ENCODE results near the gene PACRG.

Gene PACRG

DNA sequence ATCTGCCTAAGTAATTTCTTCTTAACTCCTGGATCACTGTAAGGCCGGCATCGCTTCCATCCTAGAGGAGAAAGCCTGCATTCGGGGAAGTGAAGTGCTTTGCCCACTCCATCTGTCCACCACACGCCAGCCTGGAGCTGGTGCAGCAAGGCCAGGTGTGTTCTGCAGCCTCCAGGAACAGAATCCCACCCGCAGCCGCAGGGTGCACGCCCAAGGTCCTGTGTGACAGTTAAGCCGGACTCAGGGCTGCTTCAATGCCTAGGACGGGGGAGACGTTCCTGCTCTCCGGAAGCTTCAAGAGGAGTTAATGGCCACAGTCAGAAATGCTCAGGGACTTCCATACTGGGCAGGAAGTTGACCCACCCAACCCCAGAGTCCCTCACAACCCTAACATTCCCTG lies 600.6 kb downstream of the PACRG start:
- TF ChIP-seq, protein P1, sequence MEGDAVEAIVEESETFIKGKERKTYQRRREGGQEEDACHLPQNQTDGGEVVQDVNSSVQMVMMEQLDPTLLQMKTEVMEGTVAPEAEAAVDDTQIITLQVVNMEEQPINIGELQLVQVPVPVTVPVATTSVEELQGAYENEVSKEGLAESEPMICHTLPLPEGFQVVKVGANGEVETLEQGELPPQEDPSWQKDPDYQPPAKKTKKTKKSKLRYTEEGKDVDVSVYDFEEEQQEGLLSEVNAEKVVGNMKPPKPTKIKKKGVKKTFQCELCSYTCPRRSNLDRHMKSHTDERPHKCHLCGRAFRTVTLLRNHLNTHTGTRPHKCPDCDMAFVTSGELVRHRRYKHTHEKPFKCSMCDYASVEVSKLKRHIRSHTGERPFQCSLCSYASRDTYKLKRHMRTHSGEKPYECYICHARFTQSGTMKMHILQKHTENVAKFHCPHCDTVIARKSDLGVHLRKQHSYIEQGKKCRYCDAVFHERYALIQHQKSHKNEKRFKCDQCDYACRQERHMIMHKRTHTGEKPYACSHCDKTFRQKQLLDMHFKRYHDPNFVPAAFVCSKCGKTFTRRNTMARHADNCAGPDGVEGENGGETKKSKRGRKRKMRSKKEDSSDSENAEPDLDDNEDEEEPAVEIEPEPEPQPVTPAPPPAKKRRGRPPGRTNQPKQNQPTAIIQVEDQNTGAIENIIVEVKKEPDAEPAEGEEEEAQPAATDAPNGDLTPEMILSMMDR (IDR thresholded peaks at IDR 0.05; ENCODE audit: extremely low read depth, insufficient read depth, missing control alignments) = no peak
- DNase-seq (ENCODE audit: low spot score) = no peak
- in situ Hi-C loops (cut with MboI; ENCODE audit: low pct_unique_long_range_greater_than_20kb, low sequenced_read_pairs, unreplicated experiment) = no loop called here

DNA sequence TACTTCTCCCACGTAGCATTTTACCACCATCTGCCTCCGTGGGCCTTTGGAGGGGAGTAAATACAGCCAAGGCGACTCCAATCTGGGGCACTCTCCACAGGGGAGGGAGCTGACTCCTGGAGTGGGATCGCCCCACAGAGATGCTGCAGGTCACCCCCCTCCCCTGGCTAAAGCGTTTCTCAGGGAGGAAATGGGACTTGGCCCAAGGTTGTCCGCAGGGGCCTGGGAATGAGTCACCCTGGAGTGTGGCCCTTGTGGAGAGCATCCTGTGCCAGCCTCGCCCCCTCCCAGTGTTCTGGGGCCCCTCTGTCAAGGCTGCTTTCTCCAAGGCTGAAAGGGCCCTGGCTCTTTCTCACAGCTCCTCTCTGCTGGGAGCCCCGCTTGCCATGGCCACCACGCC lies 602.2 kb downstream of the PACRG start:
- no peak for DNase-seq (ENCODE audit: low spot score)
- in situ Hi-C loops (cut with MboI; ENCODE audit: low pct_unique_long_range_greater_than_20kb, low sequenced_read_pairs, unreplicated experiment) = no loop called here
- TF ChIP-seq, protein P1 (IDR thresholded peaks at IDR 0.05; ENCODE audit: extremely low read depth, insufficient read depth, missing control alignments) = no peak

DNA sequence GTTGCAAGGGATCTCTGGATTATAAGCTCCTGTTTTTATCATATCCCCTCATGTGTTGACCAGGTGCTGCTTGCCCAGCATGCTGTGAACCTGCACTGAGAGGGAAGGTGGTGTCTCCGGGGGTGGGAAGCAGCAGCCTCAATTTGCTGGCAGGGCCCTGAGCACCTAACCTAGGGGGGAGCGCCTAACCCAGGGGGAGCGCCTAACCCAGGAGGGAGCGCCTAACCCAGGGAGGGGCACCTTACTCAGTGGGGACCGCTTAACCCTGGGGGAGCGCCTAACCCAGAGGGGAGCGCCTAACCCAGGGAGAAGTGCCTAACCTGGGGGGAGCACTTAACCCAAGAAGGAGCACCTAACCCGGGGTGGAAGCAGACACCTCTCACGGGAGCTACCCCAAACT lies 603.5 kb downstream of the PACRG start:
- DNase-seq (ENCODE audit: low spot score) = no peak
- TF ChIP-seq, protein P1 (IDR thresholded peaks at IDR 0.05; ENCODE audit: extremely low read depth, insufficient read depth, missing control alignments) = no peak
- in situ Hi-C loops (cut with MboI; ENCODE audit: low pct_unique_long_range_greater_than_20kb, low sequenced_read_pairs, unreplicated experiment) = no loop called here

DNA sequence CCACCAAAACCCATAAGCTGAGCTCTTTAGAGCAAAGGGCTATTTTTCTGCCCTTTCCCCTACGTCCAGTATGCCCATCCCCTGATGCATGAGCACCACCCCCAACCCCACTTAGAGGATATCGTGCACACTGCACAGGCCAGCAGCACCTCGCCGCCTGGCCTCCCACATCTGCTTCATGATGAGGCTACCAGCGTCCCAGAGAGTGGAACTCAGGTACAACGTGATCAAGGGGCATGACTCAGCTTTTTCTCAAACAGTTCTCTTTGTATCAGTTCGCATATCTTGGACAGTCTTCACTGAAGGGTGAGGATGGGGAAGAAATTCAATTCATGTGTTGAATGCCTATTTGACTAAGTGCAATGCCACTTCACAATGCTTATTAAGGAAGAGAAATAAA lies 604.8 kb downstream of the PACRG start:
- no peak for DNase-seq (ENCODE audit: low spot score)
- TF ChIP-seq, protein P1 (IDR thresholded peaks at IDR 0.05; ENCODE audit: extremely low read depth, insufficient read depth, missing control alignments) = no peak
- in situ Hi-C loops (cut with MboI; ENCODE audit: low pct_unique_long_range_greater_than_20kb, low sequenced_read_pairs, unreplicated experiment) = no loop called here

DNA sequence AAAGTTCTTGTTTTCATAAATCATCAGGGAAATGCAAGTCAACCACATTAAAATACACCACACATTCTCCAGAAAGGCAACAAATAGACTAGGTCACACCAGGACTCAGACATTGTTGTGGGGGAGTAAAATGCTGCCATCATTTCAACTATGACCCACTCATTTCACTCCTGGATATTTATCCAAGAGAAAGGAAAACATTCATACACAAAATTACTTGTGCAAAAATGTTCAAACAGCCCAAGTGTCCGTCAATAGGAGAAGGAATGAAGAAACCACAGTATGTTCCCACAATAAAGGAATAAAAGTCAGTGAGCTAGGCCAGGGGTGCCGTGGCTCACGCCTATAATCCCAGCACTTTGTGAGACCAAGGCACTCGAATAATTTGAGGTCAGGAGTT lies 605.3 kb downstream of the PACRG start:
- TF ChIP-seq, protein P1 (IDR thresholded peaks at IDR 0.05; ENCODE audit: extremely low read depth, insufficient read depth, missing control alignments) = no peak
- in situ Hi-C loops (cut with MboI; ENCODE audit: low pct_unique_long_range_greater_than_20kb, low sequenced_read_pairs, unreplicated experiment) = no loop called here
- no peak for DNase-seq (ENCODE audit: low spot score)

DNA sequence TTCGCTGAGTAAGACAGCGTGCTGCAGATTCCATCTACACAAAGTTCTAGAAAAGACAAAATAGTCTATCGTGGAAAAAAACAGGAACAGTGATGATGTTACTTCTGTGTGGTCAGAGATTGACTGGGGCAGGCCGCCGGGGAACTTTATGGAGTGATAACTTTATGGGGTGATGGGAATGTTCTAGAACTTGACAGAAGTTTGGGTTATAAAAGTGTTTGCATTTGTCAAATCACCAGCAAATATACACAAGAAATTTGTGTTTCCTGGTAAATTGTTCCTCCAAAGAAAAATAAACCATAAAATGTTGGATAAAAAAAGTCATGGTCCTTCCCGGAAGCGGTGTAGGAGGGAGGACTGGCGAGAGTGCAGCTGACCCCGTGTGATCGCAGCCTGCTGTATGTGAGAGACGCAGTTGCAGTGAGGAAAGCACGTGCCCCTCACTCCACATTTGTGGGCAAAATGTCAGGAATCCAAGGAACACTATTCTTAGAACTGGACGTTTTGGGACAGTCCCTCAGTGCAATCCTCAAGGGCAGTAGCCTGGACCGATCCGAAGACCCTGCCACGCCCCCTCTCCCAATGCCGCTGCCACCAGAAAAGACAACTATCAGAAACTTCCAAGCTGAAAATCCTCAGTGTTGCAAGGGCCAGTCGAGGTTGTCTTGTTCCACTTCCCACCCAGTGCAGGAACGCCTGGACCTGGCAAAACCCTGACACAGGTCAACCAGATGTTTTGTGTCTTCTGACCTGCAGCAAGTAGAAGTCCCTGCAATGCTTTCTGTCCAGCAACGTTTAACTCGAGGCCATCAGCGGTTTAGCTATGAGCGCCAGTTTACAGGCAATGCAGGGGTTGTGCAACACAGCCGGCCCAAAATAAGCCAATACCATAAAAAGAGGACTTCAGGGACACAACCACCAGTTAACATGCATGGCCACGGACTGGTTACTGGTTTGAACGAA lies 606.2 kb downstream of the PACRG start:
- DNase-seq (ENCODE audit: low spot score) = no peak
- in situ Hi-C loops (cut with MboI; ENCODE audit: low pct_unique_long_range_greater_than_20kb, low sequenced_read_pairs, unreplicated experiment) = no loop called here

More for the DNA sequence above, 606.2 kb downstream of the PACRG start:
- TF ChIP-seq, protein P1 (IDR thresholded peaks at IDR 0.05; ENCODE audit: extremely low read depth, insufficient read depth, missing control alignments) = no peak

Measured in GM13977 (cell line).